ENCODE results near the gene CCDC120.

Gene CCDC120

DNA sequence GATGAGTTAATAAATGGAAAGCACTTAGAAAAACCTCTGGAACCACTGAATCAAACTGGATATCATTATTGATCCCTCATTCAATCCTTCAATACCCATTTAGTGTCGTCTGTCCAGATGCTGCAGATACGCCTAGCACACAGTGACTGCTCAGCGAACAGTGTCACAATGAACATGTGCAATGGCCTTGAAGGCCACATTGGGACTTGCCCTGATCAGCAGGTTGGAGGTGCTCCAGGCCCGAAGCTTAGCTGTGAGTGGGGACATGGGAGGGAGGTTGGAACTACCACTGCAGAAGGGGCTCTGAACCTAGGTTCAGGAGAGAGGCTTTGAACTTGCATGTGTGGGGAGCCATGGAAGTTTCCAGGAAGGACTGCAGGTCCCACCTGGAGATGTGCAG, 47.5 kb downstream of the CCDC120 start:
- no peak for DNase-seq

DNA sequence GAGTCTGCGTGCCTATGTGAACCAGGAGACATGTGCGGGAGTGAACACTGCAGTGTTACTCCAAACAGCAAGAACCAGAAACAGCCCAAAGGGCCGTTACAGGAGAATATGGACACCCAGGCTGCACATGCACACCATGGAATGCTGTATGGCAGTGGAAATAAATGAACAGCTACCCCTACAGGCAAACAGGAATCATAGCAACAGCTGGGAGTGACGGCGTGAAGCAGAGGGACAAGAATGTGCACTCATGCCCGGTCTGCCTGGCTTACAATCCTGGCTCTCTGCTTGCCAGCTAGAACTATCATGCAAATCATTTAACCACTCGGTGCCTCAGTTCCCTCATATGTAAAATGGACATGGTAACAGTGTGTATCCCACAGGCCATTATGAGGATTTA, 48.1 kb downstream of the CCDC120 start:
- peak in 1 of 2 experiments; percentile 24 for DNase-seq

DNA sequence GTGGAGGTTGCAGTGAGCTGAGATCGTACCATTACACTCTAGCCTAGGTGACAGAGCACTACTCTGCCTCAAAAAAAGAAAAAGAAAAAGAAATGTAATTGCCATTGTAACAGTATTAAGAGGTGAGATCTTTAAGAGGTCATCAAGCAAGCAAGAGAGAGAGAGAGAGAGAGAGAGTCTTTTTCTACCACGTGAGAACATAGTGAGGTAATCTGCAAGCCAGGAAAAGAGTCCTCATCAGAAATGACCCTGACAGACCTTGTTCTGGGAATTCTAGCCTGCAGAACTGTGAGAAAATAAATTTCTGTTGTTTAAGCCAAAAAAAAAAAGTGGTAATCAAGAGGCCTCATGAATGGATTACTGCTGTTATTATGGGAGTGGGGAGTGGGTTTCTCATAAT, 49.8 kb downstream of the CCDC120 start:
- DNase-seq = no peak

DNA sequence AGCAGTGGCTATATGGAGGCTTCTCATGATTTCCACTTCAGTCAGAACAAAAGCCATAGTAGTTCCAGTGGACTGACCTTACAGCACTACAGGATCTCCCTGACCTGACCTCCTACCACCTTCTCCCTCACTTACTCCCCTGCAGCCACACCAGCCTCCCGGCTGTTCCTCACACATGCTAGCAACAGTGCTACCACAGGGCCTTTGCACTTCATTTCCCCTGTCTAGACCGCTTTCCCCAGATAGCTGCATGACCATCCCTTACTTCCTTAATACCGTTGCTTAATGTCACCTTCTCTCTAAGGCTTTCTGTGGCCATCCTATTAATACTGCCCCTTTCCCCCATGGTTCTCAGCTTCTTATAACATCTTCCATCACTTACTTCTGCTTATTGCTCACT, 51.6 kb downstream of the CCDC120 start:
- DNase-seq = no peak

DNA sequence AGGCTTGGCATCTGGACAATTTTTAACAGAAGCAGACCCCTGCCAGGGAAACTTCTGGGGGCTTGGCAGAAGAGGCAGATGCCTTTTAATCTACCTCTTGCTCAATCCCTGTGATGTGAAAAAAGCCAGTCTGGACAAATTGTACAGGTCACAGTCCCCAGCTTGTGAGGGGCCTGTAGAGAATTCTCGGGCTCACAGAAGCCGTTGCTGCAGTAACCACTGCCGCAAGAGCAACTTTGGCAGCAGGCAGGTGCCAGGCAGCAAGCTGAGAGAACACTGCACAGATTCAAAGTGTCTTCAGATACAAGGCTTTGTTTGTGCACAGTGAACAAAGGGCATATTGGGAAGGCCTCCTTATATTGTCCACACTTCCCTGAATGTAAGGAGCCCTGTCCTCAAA, 53.0 kb downstream of the CCDC120 start:
- no peak for DNase-seq

DNA sequence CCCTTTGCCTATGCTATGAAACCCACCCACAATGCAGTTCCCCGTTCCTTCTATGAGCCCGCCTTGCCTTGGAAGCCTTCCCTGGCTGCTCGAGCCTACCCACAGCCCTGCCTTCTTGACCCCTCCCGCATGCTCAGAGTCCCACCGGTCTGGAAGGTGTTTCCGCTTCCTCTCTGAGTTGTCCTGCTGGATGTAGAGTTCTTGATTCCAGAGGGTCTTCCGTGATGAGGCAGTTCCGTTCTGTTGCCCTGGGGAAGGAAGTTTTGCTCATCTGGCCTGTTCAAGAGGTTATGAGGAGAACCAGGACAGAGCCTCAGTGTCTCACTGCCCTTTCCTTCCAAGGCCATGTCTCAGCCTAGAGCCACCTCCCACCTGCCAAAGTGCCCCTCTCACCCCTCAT, 57.3 kb downstream of the CCDC120 start:
- DNase-seq = no peak

DNA sequence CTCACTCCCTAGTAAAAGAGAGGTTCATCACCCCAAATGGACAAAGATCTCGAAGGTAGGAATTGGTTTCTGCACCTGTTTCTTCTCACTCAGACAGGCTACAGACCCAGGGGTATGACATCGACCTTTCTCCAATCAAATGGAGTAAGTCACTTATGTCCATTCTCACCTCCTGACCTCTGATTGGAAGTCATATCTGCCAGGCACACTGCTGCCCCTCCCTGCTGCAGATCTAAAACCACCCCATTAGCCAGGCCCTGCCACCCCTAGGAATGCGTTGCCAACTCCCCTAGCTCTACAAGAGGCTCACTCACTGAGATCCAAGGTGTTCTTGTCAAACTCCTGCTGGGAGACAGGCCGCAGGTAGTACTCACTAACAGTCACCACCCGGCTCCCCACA, 57.9 kb downstream of the CCDC120 start:
- no peak for DNase-seq

DNA sequence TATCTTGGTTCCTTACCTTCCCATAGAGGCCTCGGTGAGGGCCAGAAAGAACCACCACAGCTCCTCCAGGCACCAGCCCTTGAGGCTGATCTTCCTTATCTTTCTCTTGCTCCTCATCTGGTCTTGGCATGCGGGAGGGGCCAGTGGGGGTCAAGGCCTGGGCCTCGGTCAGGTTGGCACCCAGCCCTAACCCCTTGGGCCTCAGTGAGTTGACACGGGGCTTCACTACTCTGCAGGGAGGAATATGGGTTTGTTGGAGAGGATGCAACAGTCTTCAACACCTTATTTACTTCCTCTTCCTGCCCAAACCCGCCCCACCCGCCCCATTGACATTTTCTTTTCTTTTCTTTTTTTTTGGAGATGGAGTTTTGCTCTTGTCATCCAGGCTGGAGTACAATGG, 58.8 kb downstream of the CCDC120 start:
- DNase-seq = no peak

Data from NCI-H2081 (cell line).